Right atrium auricular region (tissue), 2 donors: Measurements from ENCODE around the gene SESN1. TPM values are rescaled to one million over a fixed set of nuclear protein-coding genes. Genes with fewer than 3 reads are reported as not detected.

Experiments used
- DNase-seq: peaks from one replicate; pipeline ENCODE4 v3.0.0-alpha.2; 2019; ENCODE audit warnings: low spot score
- H3K27ac ChIP-seq, 2 donors: fragments of 200-600 bp; sonication (generic); 1 replicate in 1 of 2; 2 replicates in 1 of 2; pipeline ENCODE4 v1.5.1; 2016 to 2019
- H3K27me3 ChIP-seq, 2 donors: fragments of 200-600 bp; sonication (generic); one replicate each; pipeline versions ENCODE4 v1.5.1 to v1.6.0; 2017 to 2019
- H3K36me3 ChIP-seq: fragments of 200-600 bp; sonication (generic); one replicate; pipeline ENCODE4 v1.5.1; 2016
- H3K4me1 ChIP-seq, 2 donors: fragments of 200-600 bp; sonication (generic); one replicate each; pipeline versions ENCODE4 v1.5.1 to v1.6.0; 2017 to 2019
- H3K4me3 ChIP-seq, 2 donors: fragments of 200-600 bp; sonication (generic); 1 replicate in 1 of 2; 2 replicates in 1 of 2; pipeline ENCODE4 v1.5.1; 2017 to 2019; ENCODE audit warnings: mild to moderate bottlenecking in 1 of 2, moderate library complexity in 1 of 2
- H3K9me3 ChIP-seq, 2 donors: fragments of 200-600 bp; sonication (generic); one replicate each; pipeline ENCODE4 v1.5.1; 2019
- total RNA-seq, 2 donors: library from RNA; depleted of rRNA; stranded (reverse); fragments of >200 nt; gene quantifications; one replicate each; pipeline ENCODE4 v1.1.0, GENCODE V29; 2016
- TF ChIP-seq, protein P1 (sequence below), 2 donors: fragments of 200-600 bp; sonication (generic); IDR thresholded peaks; one replicate each; pipeline ENCODE4 v1.5.1; 2019; ENCODE audit warnings: antibody characterized with exemption in 2 of 2

The SESN1 gene
- total RNA-seq, 2 donors from 2014 or later, result 35.1 to 55.7 TPM

DNA sequence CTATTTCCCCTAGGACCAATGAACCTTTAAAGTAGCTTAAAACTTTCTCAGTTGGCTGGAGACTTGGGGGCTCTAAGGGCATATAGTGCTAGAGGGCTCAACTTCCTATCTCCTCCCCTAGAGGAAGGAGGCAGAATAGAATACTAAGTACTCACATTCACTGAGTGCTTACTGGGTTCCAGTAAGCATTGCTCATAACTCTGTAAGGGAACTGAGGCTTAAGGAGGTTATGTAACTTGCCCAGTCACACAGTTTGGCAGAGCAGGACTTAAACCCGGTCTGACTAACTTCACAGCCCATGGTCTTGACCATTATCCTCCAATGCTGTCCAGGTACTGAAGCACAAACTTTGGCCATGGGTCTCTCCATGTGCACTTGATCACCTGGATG lies 12.5 kb downstream of the SESN1 start:
- no peaks in the 10 kb centered on the region for H3K9me3 ChIP-seq
- H3K27ac ChIP-seq, result peak overlapping the region; percentile 43 to 84
- no peak for DNase-seq
- peaks cover 0 to 46% of the 10 kb centered on the region in 2 donors for H3K4me1 ChIP-seq
- H3K4me3 ChIP-seq, result no peak overlapping the region
- TF ChIP-seq, protein P1, sequence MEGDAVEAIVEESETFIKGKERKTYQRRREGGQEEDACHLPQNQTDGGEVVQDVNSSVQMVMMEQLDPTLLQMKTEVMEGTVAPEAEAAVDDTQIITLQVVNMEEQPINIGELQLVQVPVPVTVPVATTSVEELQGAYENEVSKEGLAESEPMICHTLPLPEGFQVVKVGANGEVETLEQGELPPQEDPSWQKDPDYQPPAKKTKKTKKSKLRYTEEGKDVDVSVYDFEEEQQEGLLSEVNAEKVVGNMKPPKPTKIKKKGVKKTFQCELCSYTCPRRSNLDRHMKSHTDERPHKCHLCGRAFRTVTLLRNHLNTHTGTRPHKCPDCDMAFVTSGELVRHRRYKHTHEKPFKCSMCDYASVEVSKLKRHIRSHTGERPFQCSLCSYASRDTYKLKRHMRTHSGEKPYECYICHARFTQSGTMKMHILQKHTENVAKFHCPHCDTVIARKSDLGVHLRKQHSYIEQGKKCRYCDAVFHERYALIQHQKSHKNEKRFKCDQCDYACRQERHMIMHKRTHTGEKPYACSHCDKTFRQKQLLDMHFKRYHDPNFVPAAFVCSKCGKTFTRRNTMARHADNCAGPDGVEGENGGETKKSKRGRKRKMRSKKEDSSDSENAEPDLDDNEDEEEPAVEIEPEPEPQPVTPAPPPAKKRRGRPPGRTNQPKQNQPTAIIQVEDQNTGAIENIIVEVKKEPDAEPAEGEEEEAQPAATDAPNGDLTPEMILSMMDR (IDR thresholded peaks at IDR 0.05), result no peak
- peaks cover 13% of the 10 kb centered on the region for H3K36me3 ChIP-seq
- H3K27me3 ChIP-seq, result no peaks in the 10 kb centered on the region

DNA sequence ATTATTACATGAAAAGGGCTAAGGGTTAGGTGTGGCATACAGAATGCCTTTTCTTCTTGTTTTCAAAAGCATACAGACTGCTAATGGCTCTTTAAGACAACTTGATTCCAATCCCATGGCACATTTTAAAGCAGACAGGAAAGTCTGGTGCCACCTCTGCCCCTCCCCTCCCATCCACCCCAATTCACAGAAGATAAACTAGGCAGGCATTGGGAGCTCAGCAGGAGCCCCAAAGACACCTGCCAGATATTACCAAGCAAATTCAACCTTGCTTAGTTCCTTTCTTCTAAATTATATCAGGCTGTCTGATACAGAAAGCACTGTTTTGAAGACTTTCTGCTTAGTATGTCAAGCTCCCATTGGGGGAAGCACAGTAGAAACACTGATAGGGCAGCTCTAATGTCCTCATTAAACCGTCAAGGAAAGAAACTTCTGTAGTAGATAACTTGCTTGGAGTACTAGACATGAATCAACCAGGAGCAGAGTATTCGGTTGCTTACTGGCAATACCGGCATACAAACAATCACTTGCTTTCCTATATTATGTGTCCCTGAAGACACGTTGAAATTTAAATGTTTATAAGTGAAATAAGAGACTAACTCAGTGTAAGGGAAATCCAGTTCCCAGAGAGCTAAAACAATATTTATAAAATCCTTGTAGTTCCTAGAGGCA lies 13.0 kb downstream of the SESN1 start:
- no peak for DNase-seq
- Histone ChIP-seq H3K36me3 (peaks cover 13% of the 10 kb centered on the region), H3K27me3 (no peaks in the 10 kb centered on the region), H3K4me3 (no peak overlapping the region), H3K9me3 (no peaks in the 10 kb centered on the region), H3K4me1 (peaks cover 0 to 47% of the 10 kb centered on the region in 2 donors), H3K27ac (peak overlapping the region; percentile 43 to 84)
- TF ChIP-seq, protein P1 (IDR thresholded peaks at IDR 0.05), result no peak

DNA sequence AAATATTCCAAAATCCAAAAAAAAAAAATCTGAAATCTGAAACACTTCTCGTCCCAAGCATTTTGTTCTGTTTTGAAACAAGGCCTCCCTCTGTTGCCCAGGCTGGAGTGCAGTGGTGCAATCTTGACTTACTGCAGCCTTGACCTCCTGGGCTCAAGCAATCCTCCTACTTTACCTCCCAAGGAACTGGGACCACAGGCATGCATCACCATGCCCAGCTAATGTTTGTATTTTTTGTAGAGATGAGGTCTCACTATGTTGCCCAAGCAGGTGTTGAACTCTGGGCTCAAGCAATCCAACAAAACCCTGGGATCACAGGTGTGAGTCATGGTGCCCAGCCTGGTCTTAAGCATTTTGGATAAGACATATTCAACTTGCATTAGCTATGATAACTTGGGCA lies 13.6 kb downstream of the SESN1 start:
- Histone ChIP-seq H3K4me1 (peaks cover 0 to 53% of the 10 kb centered on the region in 2 donors), H3K27ac (peak overlapping the region; percentile 43 to 84), H3K9me3 (no peaks in the 10 kb centered on the region), H3K4me3 (no peak overlapping the region), H3K36me3 (peaks cover 10% of the 10 kb centered on the region), H3K27me3 (no peaks in the 10 kb centered on the region)
- TF ChIP-seq, protein P1 (IDR thresholded peaks at IDR 0.05), result no peak
- no peak for DNase-seq

DNA sequence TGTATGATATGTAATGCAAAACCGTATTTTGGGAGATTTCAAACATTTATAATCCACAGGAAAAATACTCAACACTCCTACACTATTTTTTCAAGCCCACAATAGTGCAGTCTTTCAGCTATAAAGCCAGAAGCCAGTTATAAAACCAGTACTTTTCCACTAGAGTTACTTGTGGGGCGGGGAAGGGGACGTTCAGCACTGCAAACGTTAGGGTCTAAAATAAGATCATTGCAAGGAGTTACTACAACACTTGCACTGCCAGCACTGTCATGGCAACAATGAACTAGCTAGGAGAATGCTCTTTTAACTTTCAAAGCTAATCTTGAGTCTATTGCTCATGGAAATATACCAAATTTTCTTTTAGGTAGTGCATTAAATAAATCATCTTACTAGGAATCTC lies 14.7 kb downstream of the SESN1 start:
- peak overlapping the region; percentile 73 to 84 for H3K27ac ChIP-seq
- TF ChIP-seq, protein P1 (IDR thresholded peaks at IDR 0.05), result no peak
- no peaks in the 10 kb centered on the region for H3K9me3 ChIP-seq
- no peaks in the 10 kb centered on the region for H3K27me3 ChIP-seq
- peaks cover 0 to 51% of the 10 kb centered on the region in 2 donors for H3K4me1 ChIP-seq
- H3K4me3 ChIP-seq, result peak overlapping the region in 1 of 2 donors; percentile 4
- peak; percentile 72 for DNase-seq
- H3K36me3 ChIP-seq, result peaks cover 1% of the 10 kb centered on the region

DNA sequence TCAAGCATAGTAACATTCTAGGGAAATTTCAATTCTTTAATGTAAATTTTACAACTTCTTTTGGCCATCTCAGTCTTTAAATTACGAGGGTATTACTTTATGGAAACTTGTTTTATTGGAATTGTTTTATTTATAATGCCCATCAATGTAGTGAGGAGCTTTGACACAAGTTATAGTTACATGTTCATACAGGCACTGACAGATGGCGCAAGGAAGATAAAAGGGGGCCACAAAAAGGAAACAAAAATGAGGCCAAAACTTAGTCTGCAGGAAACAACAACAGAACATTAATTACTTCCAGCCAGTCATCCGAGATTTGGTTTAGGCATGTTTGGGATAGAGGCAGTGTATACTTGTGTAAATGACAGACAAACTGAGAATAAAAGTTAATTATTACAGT lies 18.3 kb downstream of the SESN1 start:
- no peaks in the 10 kb centered on the region for H3K9me3 ChIP-seq
- no peak overlapping the region for H3K4me3 ChIP-seq
- DNase-seq, result no peak
- no peaks in the 10 kb centered on the region for H3K27me3 ChIP-seq
- TF ChIP-seq, protein P1 (IDR thresholded peaks at IDR 0.05), result no peak
- no peak overlapping the region for H3K27ac ChIP-seq
- no peaks in the 10 kb centered on the region for H3K36me3 ChIP-seq
- H3K4me1 ChIP-seq, result peaks cover 0 to 51% of the 10 kb centered on the region in 2 donors

DNA sequence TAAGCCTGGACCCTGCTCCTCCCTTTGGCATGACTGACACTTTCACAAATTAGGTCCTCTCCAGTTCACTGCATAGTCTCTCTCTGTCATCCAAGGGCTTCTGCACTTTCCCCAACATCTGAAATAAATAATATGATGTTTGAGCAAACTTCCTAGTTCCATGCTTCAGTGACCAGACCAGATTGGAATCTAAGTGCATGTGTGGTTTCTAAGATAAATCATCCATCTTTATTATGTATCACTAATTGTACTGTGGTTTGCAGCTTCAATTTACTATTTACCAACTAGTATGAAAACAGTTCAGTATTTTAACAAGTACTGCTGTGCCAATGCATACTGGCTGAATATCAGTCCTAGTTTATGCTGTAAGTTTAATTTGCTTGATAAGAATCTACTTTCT lies 18.7 kb downstream of the SESN1 start:
- H3K36me3 ChIP-seq, result no peaks in the 10 kb centered on the region
- no peak for DNase-seq
- no peaks in the 10 kb centered on the region for H3K9me3 ChIP-seq
- H3K27ac ChIP-seq, result no peak overlapping the region
- H3K4me1 ChIP-seq, result peaks cover 0 to 47% of the 10 kb centered on the region in 2 donors
- H3K4me3 ChIP-seq, result no peak overlapping the region
- TF ChIP-seq, protein P1 (IDR thresholded peaks at IDR 0.05), result no peak
- no peaks in the 10 kb centered on the region for H3K27me3 ChIP-seq
